K562 (cell line): ENCODE results near the gene TBXAS1. TPM values are rescaled to one million over a fixed set of nuclear protein-coding genes. Genes with fewer than 3 reads are reported as not detected.

Source experiments
- ADNP ChIP-seq: fragments of 200-800 bp; sonication (Bioruptor generic); IDR thresholded peaks from 2 replicates; pipeline ENCODE4 v1.6.1; 2016; ENCODE audit warnings: missing genetic modification characterization, missing compliant biosample characterization
- ARID1B ChIP-seq: fragments of 450-650 bp; IDR thresholded peaks from 2 replicates; pipeline ENCODE4 v1.6.1; 2016; ENCODE audit warnings: antibody characterized with exemption, mild to moderate bottlenecking, inconsistent platforms
- CBFA2T3 ChIP-seq: fragments of 450-650 bp; IDR thresholded peaks from 2 replicates; pipeline ENCODE4 v1.6.1; 2017
- E2F1 ChIP-seq: sonication (generic); formaldehyde crosslinking; IDR thresholded peaks from 2 replicates; pipeline ENCODE4 v1.8.1; 2023; ENCODE audit warnings: mild to moderate bottlenecking, missing genetic modification reagents, moderate library complexity
- HCFC1 ChIP-seq: IDR thresholded peaks from 2 replicates; pipeline ENCODE4 v1.6.1; 2012; ENCODE audit warnings: low read depth, low read length, improper control_type of control experiment
- HEY1 ChIP-seq: fragments of 250-450 bp; sonication (Bioruptor Pico); IDR thresholded peaks from 2 replicates; pipeline ENCODE4 v1.5.0; 2020; ENCODE audit warnings: mild to moderate bottlenecking, moderate library complexity, borderline replicate concordance
- IFI16 ChIP-seq: fragments of 250-450 bp; sonication (Bioruptor Pico); IDR thresholded peaks from 2 replicates; pipeline ENCODE4 v2.1.2; 2022; ENCODE audit warnings: mild to moderate bottlenecking, inconsistent platforms
- KAT2B ChIP-seq: IDR thresholded peaks from one replicate; pipeline ENCODE4 v1.6.1; 2012; ENCODE audit warnings: low read depth, mild to moderate bottlenecking, control low read depth, inconsistent platforms, low read length, moderate library complexity
- KAT7 ChIP-seq: sonication (generic); formaldehyde crosslinking; IDR thresholded peaks from 2 replicates; pipeline ENCODE4 v1.8.0; 2022; ENCODE audit warnings: missing genetic modification reagents, mild to moderate bottlenecking, borderline replicate concordance
- NR4A1 ChIP-seq, 2 experiments: fragments of 250-450 bp in 1 of 2; fragments of 450-650 bp in 1 of 2; sonication (Bioruptor Pico) in 1 of 2; IDR thresholded peaks; 2 replicates each; pipeline versions ENCODE4 v1.4.0 to v1.6.1; 2016 to 2020; ENCODE audit warnings: mild to moderate bottlenecking in 2 of 2, missing compliant biosample characterization in 1 of 2, missing genetic modification characterization in 1 of 2, moderate library complexity in 1 of 2
- PHF21A ChIP-seq: fragments of 450-650 bp; IDR thresholded peaks from 2 replicates; pipeline ENCODE4 v1.6.1; 2017; ENCODE audit warnings: low read depth, borderline replicate concordance
- RFX5 ChIP-seq: IDR thresholded peaks from 2 replicates; pipeline ENCODE4 v1.6.1; 2011; ENCODE audit warnings: low read depth, mild to moderate bottlenecking, improper control_type of control experiment, low read length
- RUNX1 ChIP-seq: sonication (generic); IDR thresholded peaks from 2 replicates; pipeline ENCODE4 v1.6.1; 2016; ENCODE audit warnings: antibody characterized with exemption, low read depth
- SIRT6 ChIP-seq: IDR thresholded peaks from one replicate; pipeline ENCODE4 v1.6.1; 2012; ENCODE audit warnings: low read depth, mild to moderate bottlenecking, control low read depth, inconsistent platforms, low read length, moderate library complexity
- SNRNP70 ChIP-seq: fragments of 200-400 bp; formaldehyde crosslinking; optimal IDR thresholded peaks from 2 replicates; pipeline ENCODE3; 2017; ENCODE audit warnings: low read depth, low read length
- SRSF7 ChIP-seq: fragments of 200-400 bp; formaldehyde crosslinking; optimal IDR thresholded peaks from 2 replicates; pipeline ENCODE3; 2017; ENCODE audit warnings: mild to moderate bottlenecking, low read depth, low read length
- STAT6 ChIP-seq: sonication (generic); formaldehyde crosslinking; IDR thresholded peaks from 2 replicates; pipeline ENCODE4 v1.8.1; 2023; ENCODE audit warnings: mild to moderate bottlenecking, missing genetic modification reagents
- TARDBP ChIP-seq: fragments of 450-650 bp; IDR thresholded peaks from 2 replicates; pipeline ENCODE4 v1.6.1; 2016
- TCF7L2 ChIP-seq: fragments of 150-350 bp; IDR thresholded peaks from 2 replicates; pipeline ENCODE4 v1.6.1; 2016; ENCODE audit warnings: low read depth, mild to moderate bottlenecking, low read length, moderate library complexity
- ZBTB7A ChIP-seq: IDR thresholded peaks from 2 replicates; pipeline ENCODE4 v1.6.1; 2011; ENCODE audit warnings: low read depth, mild to moderate bottlenecking, low read length, moderate library complexity, borderline replicate concordance; ENCODE audit not compliant: control insufficient read depth
- ZNF184 ChIP-seq: sonication (generic); formaldehyde crosslinking; IDR thresholded peaks from 2 replicates; pipeline ENCODE4 v1.5.0; 2020; ENCODE audit warnings: missing genetic modification reagents
- ZNF57 ChIP-seq: fragments of 450-650 bp; formaldehyde crosslinking; IDR thresholded peaks from 2 replicates; pipeline ENCODE4 v1.4.0; 2020; ENCODE audit warnings: mild to moderate bottlenecking, moderate library complexity
- polyA plus RNA-seq, 8 experiments: library from polyadenylated mRNA; depleted of rRNA in 4 of 8; stranded (reverse) in 5 of 8; unstranded in 3 of 8; fragments of >200 nt; fragmentation: Nextera tagmentation in 2 of 8; fragmentation: Illumina TruSeq in 1 of 8; extraction: Ambion mirVana in 2 of 8; extraction: Trizol in 1 of 8; gene quantifications; 2 replicates each; pipeline versions ENCODE4 v1.2.1 to v1.2.3, GENCODE V29; 2011 to 2014; ENCODE audit warnings: inconsistent platforms in 1 of 8, missing spikeins in 1 of 8
- total RNA-seq, 7 experiments: library from RNA; depleted of rRNA in 6 of 7; stranded (reverse); fragments of >200 nt in 6 of 7; fragmentation: Illumina TruSeq in 2 of 7; extraction: Trizol in 2 of 7; gene quantifications; 2 replicates each; pipeline versions ENCODE4 v1.2.1 to v1.2.3, GENCODE V29; 2011 to 2021; ENCODE audit warnings: low replicate concordance in 1 of 7
- TF ChIP-seq, protein P1 (sequence below): fragments of 450-650 bp; IDR thresholded peaks from 2 replicates; pipeline ENCODE4 v1.6.1; 2017; ENCODE audit warnings: antibody characterized with exemption

TBXAS1 gene
- total and polyA plus RNA-seq, 9 of the 15 experiments (the other 6 are each of a cell fraction or from before 2014, with no cell fraction given), result 1.1 to 8.3 (median 1.9) TPM

- no peak for TF ChIP-seq ZBTB7A
- no peak for TF ChIP-seq HEY1
- no peak for TF ChIP-seq KAT2B
- TF ChIP-seq SRSF7, result no peak
- no peak for TF ChIP-seq RFX5
- TF ChIP-seq SIRT6, result no peak
- no peak for TF ChIP-seq TCF7L2
- no peak; the same call in 1 of the 2 replicates for TF ChIP-seq HCFC1
- no peak for TF ChIP-seq NR4A1 (CRISPR knock-in tag; IDR thresholded peaks at IDR 0.05)
- no peak for TF ChIP-seq NR4A1 (tag; IDR thresholded peaks at IDR 0.05)
- no peak for TF ChIP-seq PHF21A
- TF ChIP-seq STAT6 (CRISPR knock-in tag), result 0 out of 2 replicates have a peak, but pooled peaks have one; percentile 65
- TF ChIP-seq KAT7 (CRISPR knock-in tag), result 0 out of 2 replicates have a peak, but pooled peaks have one; percentile 64
- TF ChIP-seq ZNF57, result no peak
- no peak for TF ChIP-seq ZNF184 (CRISPR knock-in tag)
- TF ChIP-seq IFI16, result no peak
- no peak for TF ChIP-seq ADNP (tag)
- TF ChIP-seq, protein P1, sequence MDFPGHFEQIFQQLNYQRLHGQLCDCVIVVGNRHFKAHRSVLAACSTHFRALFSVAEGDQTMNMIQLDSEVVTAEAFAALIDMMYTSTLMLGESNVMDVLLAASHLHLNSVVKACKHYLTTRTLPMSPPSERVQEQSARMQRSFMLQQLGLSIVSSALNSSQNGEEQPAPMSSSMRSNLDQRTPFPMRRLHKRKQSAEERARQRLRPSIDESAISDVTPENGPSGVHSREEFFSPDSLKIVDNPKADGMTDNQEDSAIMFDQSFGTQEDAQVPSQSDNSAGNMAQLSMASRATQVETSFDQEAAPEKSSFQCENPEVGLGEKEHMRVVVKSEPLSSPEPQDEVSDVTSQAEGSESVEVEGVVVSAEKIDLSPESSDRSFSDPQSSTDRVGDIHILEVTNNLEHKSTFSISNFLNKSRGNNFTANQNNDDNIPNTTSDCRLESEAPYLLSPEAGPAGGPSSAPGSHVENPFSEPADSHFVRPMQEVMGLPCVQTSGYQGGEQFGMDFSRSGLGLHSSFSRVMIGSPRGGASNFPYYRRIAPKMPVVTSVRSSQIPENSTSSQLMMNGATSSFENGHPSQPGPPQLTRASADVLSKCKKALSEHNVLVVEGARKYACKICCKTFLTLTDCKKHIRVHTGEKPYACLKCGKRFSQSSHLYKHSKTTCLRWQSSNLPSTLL, result no peak
- peak; percentile 74 for TF ChIP-seq CBFA2T3
- no peak for TF ChIP-seq RUNX1
- no peak for TF ChIP-seq TARDBP
- TF ChIP-seq E2F1, result peak; percentile 53; the same call in 1 of the 2 replicates
- TF ChIP-seq SNRNP70, result no peak
- peak; percentile 63 for TF ChIP-seq ARID1B
Measured at GRCh38 chr7:140005754-140006503, 176.9 kb downstream of the TBXAS1 start (continued).
